CD8-positive, alpha-beta memory T cell (primary cell): ENCODE data around the gene RCAN1. TPM values are rescaled to one million over a fixed set of nuclear protein-coding genes. Genes with fewer than 3 reads are reported as not detected.

Source experiments
- CTCF ChIA-PET: fragments of 350-600 bp; sonication (Branson Sonifier 250); formaldehyde crosslinking; loops from one replicate; lab custom pipeline; 2021; ENCODE audit warnings: antibody characterized with exemption; lab: Charles Lee
- POLR2A ChIA-PET: fragments of 350-600 bp; sonication (Branson Sonifier 250); formaldehyde crosslinking; loops from one replicate; lab custom pipeline; 2021; ENCODE audit warnings: antibody characterized with exemption; lab: Charles Lee
- DNase-seq, 5 donors: peaks; one replicate each; pipeline versions ENCODE4 v3.0.0 to v3.0.0-alpha.2; 2020 to 2022; ENCODE audit warnings: mixed read lengths in 1 of 5
- H3K27ac ChIP-seq: one replicate; pipeline ENCODE4 v1.7.0; 2013; ENCODE audit warnings: low read depth, mild to moderate bottlenecking, low read length, moderate library complexity
- H3K27me3 ChIP-seq: 2 replicates; pipeline ENCODE4 v1.7.0; 2013; ENCODE audit warnings: low read length, mild to moderate bottlenecking; ENCODE audit not compliant: insufficient read depth, poor library complexity, severe bottlenecking
- H3K36me3 ChIP-seq: 2 replicates; pipeline ENCODE4 v1.7.0; 2013; ENCODE audit warnings: mild to moderate bottlenecking, low read length, moderate library complexity; ENCODE audit not compliant: insufficient read depth
- H3K4me1 ChIP-seq: 2 replicates; pipeline ENCODE4 v1.7.0; 2013; ENCODE audit warnings: mild to moderate bottlenecking, low read length, moderate library complexity; ENCODE audit not compliant: insufficient read depth
- H3K4me3 ChIP-seq: 2 replicates; pipeline ENCODE4 v1.7.0; 2013; ENCODE audit warnings: mild to moderate bottlenecking, low read length
- H3K9me3 ChIP-seq: 2 replicates; pipeline ENCODE4 v1.7.0; 2013; ENCODE audit warnings: mild to moderate bottlenecking, low read length
- H3K27ac Mint-ChIP-seq, 8 donors: one replicate each; pipeline ENCODE4 v1.8.0; 2020 to 2021; ENCODE audit warnings: mixed read lengths in 8 of 8, mild to moderate bottlenecking in 6 of 8, inconsistent platforms in 3 of 8, moderate library complexity in 3 of 8
- H3K27me3 Mint-ChIP-seq, 2 donors: one replicate each; pipeline ENCODE4 v1.8.0; 2020 to 2021; ENCODE audit warnings: mixed read lengths in 2 of 2, mild to moderate bottlenecking in 1 of 2, moderate library complexity in 1 of 2
- H3K36me3 Mint-ChIP-seq, 3 donors: one replicate each; pipeline ENCODE4 v1.8.0; 2020 to 2021; ENCODE audit warnings: mixed read lengths in 3 of 3, inconsistent platforms in 1 of 3, mild to moderate bottlenecking in 1 of 3
- H3K4me1 Mint-ChIP-seq, 3 donors: one replicate each; pipeline ENCODE4 v1.8.0; 2020 to 2021; ENCODE audit warnings: mixed read lengths in 3 of 3, inconsistent platforms in 1 of 3, mild to moderate bottlenecking in 1 of 3
- H3K4me3 Mint-ChIP-seq, 7 donors: one replicate each; pipeline ENCODE4 v1.8.0; 2020 to 2021; ENCODE audit warnings: mixed read lengths in 7 of 7, mild to moderate bottlenecking in 6 of 7, moderate library complexity in 4 of 7, inconsistent platforms in 2 of 7
- H3K9me3 Mint-ChIP-seq, 5 donors: one replicate each; pipeline ENCODE4 v1.8.0; 2020 to 2022; ENCODE audit warnings: mixed read lengths in 5 of 5, mild to moderate bottlenecking in 3 of 5, moderate library complexity in 2 of 5, inconsistent platforms in 1 of 5
- polyA plus RNA-seq: library from polyadenylated mRNA; unstranded; fragments of 300-500 nt; fragmentation: Illumina TruSeq; gene quantifications from one replicate; pipeline ENCODE4 v1.2.3, GENCODE V29; 2021
- total RNA-seq, 2 experiments: library from RNA; stranded (reverse); gene quantifications; one replicate each; pipeline ENCODE4 v1.2.3, GENCODE V29; 2021

Gene RCAN1
- total and polyA plus RNA-seq, 3 experiments from 2014 or later, result 16.0 to 19.6 (median 16.9) TPM

GRCh38 chr21:34537838-34538237, 77.1 kb downstream of the RCAN1 start:
- H3K27ac Mint-ChIP-seq, result no peak overlapping the region
- peaks cover 0 to 2% (median 1%) of the 10 kb centered on the region in 3 donors for H3K36me3 Mint-ChIP-seq
- Histone ChIP-seq H3K27ac (no peak overlapping the region), H3K9me3 (no peaks in the 10 kb centered on the region), H3K4me3 (no peak overlapping the region), H3K36me3 (no peaks in the 10 kb centered on the region), H3K4me1 (no peaks in the 10 kb centered on the region), H3K27me3 (no peaks in the 10 kb centered on the region)
- CTCF ChIA-PET, result no interaction called here
- no peak for DNase-seq
- H3K4me3 Mint-ChIP-seq, result no peak overlapping the region
- POLR2A ChIA-PET, result interaction anchor here (0.6 kb wide), 1 partner anchor 1122 kb away, joined by 6 read pairs; no protein-coding TSS in a partner anchor
- H3K4me1 Mint-ChIP-seq, result peaks cover 0 to 8% (median 7%) of the 10 kb centered on the region in 3 donors
- H3K9me3 Mint-ChIP-seq, result no peaks in the 10 kb centered on the region
- no peaks in the 10 kb centered on the region for H3K27me3 Mint-ChIP-seq

- no peak overlapping the region for H3K4me3 Mint-ChIP-seq
- H3K4me3 ChIP-seq, result no peak overlapping the region
- H3K4me1 Mint-ChIP-seq, result peaks cover 0 to 8% (median 7%) of the 10 kb centered on the region in 3 donors
- H3K4me1 ChIP-seq, result no peaks in the 10 kb centered on the region
- CTCF ChIA-PET, result no interaction called here
- no peaks in the 10 kb centered on the region for H3K36me3 ChIP-seq
- H3K27me3 ChIP-seq, result no peaks in the 10 kb centered on the region
- no peak for DNase-seq
- H3K27ac ChIP-seq, result no peak overlapping the region
- H3K9me3 Mint-ChIP-seq, result no peaks in the 10 kb centered on the region
- H3K27ac Mint-ChIP-seq, result no peak overlapping the region
- peaks cover 0 to 1% (median 0%) of the 10 kb centered on the region in 3 donors for H3K36me3 Mint-ChIP-seq
- POLR2A ChIA-PET, result no interaction called here
- H3K27me3 Mint-ChIP-seq, result no peaks in the 10 kb centered on the region
- no peaks in the 10 kb centered on the region for H3K9me3 ChIP-seq
Observed at GRCh38 chr21:34536820-34537219, 78.1 kb downstream of the RCAN1 start.

GRCh38 chr21:34536311-34536710, 78.6 kb downstream of the RCAN1 start:
- no peak for DNase-seq
- H3K36me3 ChIP-seq, result no peaks in the 10 kb centered on the region
- H3K27me3 Mint-ChIP-seq, result no peaks in the 10 kb centered on the region
- no peaks in the 10 kb centered on the region for H3K9me3 Mint-ChIP-seq
- no peak overlapping the region for H3K4me3 Mint-ChIP-seq
- no peak overlapping the region for H3K27ac Mint-ChIP-seq
- no peaks in the 10 kb centered on the region for H3K27me3 ChIP-seq
- no peak overlapping the region for H3K4me3 ChIP-seq
- no peaks in the 10 kb centered on the region for H3K4me1 ChIP-seq
- ChIA-PET POLR2A (no interaction called here), CTCF (no interaction called here)
- no peaks in the 10 kb centered on the region for H3K9me3 ChIP-seq
- H3K36me3 Mint-ChIP-seq, result peaks cover 0 to 1% (median 0%) of the 10 kb centered on the region in 3 donors
- peaks cover 0 to 8% (median 7%) of the 10 kb centered on the region in 3 donors for H3K4me1 Mint-ChIP-seq
- H3K27ac ChIP-seq, result no peak overlapping the region

- ChIA-PET POLR2A (no interaction called here), CTCF (no interaction called here)
- H3K27ac Mint-ChIP-seq, result no peak overlapping the region
- Histone ChIP-seq H3K9me3 (no peaks in the 10 kb centered on the region), H3K4me1 (no peaks in the 10 kb centered on the region), H3K27me3 (no peaks in the 10 kb centered on the region), H3K36me3 (no peaks in the 10 kb centered on the region), H3K4me3 (no peak overlapping the region), H3K27ac (no peak overlapping the region)
- H3K36me3 Mint-ChIP-seq, result peaks cover 0 to 1% (median 0%) of the 10 kb centered on the region in 3 donors
- peaks cover 0 to 8% (median 7%) of the 10 kb centered on the region in 3 donors for H3K4me1 Mint-ChIP-seq
- no peaks in the 10 kb centered on the region for H3K9me3 Mint-ChIP-seq
- H3K4me3 Mint-ChIP-seq, result no peak overlapping the region
- DNase-seq, result no peak
- no peaks in the 10 kb centered on the region for H3K27me3 Mint-ChIP-seq
Observed at GRCh38 chr21:34535886-34536285, 79.0 kb downstream of the RCAN1 start.

- DNase-seq, result no peak
- peak overlapping the region in 1 of 7 donors; percentile 23 for H3K4me3 Mint-ChIP-seq
- CTCF ChIA-PET, result no interaction called here
Observed at GRCh38 chr21:34534522-34534921, 80.4 kb downstream of the RCAN1 start.

GRCh38 chr21:34533938-34534337, 81.0 kb downstream of the RCAN1 start:
- ChIA-PET POLR2A (interaction anchor here (0.5 kb wide), 1 partner anchor 13 kb away, joined by 3 read pairs; no protein-coding TSS in a partner anchor), CTCF (no interaction called here)
- Histone ChIP-seq H3K27ac (no peak overlapping the region), H3K4me3 (no peak overlapping the region), H3K27me3 (no peaks in the 10 kb centered on the region), H3K36me3 (no peaks in the 10 kb centered on the region), H3K4me1 (no peaks in the 10 kb centered on the region), H3K9me3 (no peaks in the 10 kb centered on the region)
- H3K27ac Mint-ChIP-seq, result no peak overlapping the region
- H3K9me3 Mint-ChIP-seq, result no peaks in the 10 kb centered on the region
- H3K4me1 Mint-ChIP-seq, result peaks cover 0 to 8% (median 7%) of the 10 kb centered on the region in 3 donors
- peaks cover 0 to 1% (median 0%) of the 10 kb centered on the region in 3 donors for H3K36me3 Mint-ChIP-seq
- H3K27me3 Mint-ChIP-seq, result no peaks in the 10 kb centered on the region
- no peak overlapping the region for H3K4me3 Mint-ChIP-seq
- no peak for DNase-seq

More at GRCh38 chr21:34534522-34534921, 80.4 kb downstream of the RCAN1 start:
- POLR2A ChIA-PET, result interaction anchor here (0.5 kb wide), 1 partner anchor 12 kb away, joined by 3 read pairs; no protein-coding TSS in a partner anchor
- H3K27me3 Mint-ChIP-seq, result no peaks in the 10 kb centered on the region
- Histone ChIP-seq H3K27ac (no peak overlapping the region), H3K36me3 (no peaks in the 10 kb centered on the region), H3K4me3 (no peak overlapping the region), H3K9me3 (no peaks in the 10 kb centered on the region), H3K4me1 (no peaks in the 10 kb centered on the region), H3K27me3 (no peaks in the 10 kb centered on the region)
- no peak overlapping the region for H3K27ac Mint-ChIP-seq
- peaks cover 0 to 8% (median 7%) of the 10 kb centered on the region in 3 donors for H3K4me1 Mint-ChIP-seq
- H3K9me3 Mint-ChIP-seq, result no peaks in the 10 kb centered on the region
- H3K36me3 Mint-ChIP-seq, result peaks cover 0 to 1% (median 0%) of the 10 kb centered on the region in 3 donors

GRCh38 chr21:34531399-34531798, 83.5 kb downstream of the RCAN1 start:
- ChIA-PET CTCF (no interaction called here), POLR2A (no interaction called here)
- Mint-ChIP-seq H3K4me1 (peaks cover 7 to 18% (median 18%) of the 10 kb centered on the region in 3 donors), H3K27ac (no peak overlapping the region), H3K36me3 (peaks cover 0 to 1% (median 0%) of the 10 kb centered on the region in 3 donors), H3K4me3 (no peak overlapping the region), H3K27me3 (no peaks in the 10 kb centered on the region), H3K9me3 (peaks cover 0 to 7% (median 0%) of the 10 kb centered on the region in 5 donors)
- Histone ChIP-seq H3K4me1 (no peaks in the 10 kb centered on the region), H3K9me3 (no peaks in the 10 kb centered on the region), H3K4me3 (no peak overlapping the region), H3K27ac (no peak overlapping the region), H3K36me3 (no peaks in the 10 kb centered on the region), H3K27me3 (no peaks in the 10 kb centered on the region)
- DNase-seq, result no peak

GRCh38 chr21:34530261-34530660, 84.7 kb downstream of the RCAN1 start:
- no peak for DNase-seq
- no peaks in the 10 kb centered on the region for H3K36me3 ChIP-seq
- no peaks in the 10 kb centered on the region for H3K27me3 ChIP-seq
- Mint-ChIP-seq H3K27me3 (no peaks in the 10 kb centered on the region), H3K27ac (no peak overlapping the region), H3K36me3 (no peaks in the 10 kb centered on the region), H3K9me3 (peaks cover 0 to 7% (median 0%) of the 10 kb centered on the region in 5 donors), H3K4me1 (peaks cover 10 to 26% (median 21%) of the 10 kb centered on the region in 3 donors), H3K4me3 (no peak overlapping the region)
- H3K4me3 ChIP-seq, result no peak overlapping the region
- POLR2A ChIA-PET, result no interaction called here
- no peak overlapping the region for H3K27ac ChIP-seq
- no peaks in the 10 kb centered on the region for H3K4me1 ChIP-seq
- no peaks in the 10 kb centered on the region for H3K9me3 ChIP-seq
- CTCF ChIA-PET, result no interaction called here
